Fibroblast of gingiva (primary cell): ENCODE measurements around the gene KLHL36.
"Not testable (repeated sequence)": the region's sequence is repeated elsewhere in the genome, so short reads cannot be mapped to it uniquely, and the experiment has no call there.

Source experiments
- DNase-seq: peaks from one replicate; pipeline ENCODE4 v3.0.0-alpha.2; 2011; ENCODE audit warnings: low read depth

Gene KLHL36

GRCh38 chr16:84616515-84616914 is 31.8 kb upstream of the KLHL36 start:
- DNase-seq = no peak

DNA sequence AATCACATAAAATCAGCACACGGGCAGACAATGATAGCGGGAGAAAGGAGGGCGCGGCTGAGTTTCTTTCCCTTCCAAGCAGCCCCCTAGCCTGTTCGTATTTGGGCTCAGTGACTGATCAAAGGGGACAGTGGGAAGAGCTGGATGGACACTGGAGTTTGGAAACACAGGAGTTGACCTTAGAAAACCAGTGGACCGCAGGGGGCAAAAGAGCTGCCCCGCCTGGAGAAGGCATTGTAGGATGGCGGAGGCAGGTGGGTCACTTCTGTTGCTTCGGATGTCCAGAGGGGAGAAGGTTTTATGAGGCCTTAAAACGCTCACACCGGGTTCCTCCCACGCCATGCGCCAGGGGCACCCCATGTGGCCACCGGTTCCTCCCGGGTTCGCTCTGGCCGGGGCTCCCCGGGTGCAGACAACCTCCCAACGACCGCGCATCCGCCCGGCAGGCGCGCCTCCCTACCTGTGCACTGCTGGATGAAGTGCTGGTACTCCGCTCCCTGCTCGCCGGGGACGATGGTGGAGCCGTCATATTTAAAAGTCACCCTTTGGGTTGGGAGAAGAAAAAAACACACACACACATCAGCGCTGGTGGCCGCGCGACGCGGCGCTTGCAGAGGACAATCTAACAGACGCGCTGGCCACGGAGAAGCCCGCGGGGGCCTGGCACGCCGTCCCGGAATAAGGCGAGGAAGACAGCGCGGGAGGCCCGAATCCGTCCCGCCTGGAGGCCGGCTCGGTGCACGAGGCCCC is 31.1 kb upstream of the KLHL36 start:
- DNase-seq = no peak

DNA sequence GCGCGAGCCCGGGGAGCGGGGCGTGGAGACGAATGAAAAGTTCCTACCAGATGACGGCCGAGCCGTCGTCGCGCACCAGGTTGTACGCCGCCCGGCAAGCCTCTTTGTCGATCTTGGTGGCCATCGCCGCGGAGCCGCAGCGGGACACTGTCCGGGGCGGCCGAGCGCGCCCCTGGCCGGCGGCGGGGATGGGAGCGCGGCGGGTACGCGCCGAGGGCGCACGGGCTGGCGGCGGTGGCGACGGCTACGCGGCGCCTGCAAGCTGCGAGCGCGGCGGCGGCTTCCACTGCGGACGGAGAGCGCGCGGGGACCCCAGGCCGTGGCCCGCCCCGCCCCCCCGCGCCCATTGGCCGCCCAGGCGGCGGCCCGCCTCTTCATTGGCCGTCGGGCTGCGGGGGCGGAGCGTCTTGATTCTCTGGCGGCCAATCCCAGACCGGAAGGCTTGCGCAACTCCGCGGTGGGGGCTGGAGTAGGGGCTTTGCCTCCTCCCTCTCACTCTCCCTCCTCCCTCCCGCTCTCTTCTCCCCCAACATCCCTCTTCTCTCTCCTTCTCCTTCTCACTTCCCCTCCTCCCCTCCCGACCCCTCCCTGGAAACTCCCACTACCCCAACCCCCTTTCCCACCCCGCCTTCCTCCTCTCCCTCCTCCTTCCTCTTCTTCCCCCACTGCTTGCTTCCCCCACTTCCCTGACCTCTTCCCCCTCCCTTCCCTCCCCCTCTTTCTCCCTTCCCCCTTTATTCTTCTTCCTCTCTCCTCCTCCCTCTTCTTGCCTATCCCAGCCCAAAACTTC is 30.3 kb upstream of the KLHL36 start, which contains the start of gene COTL1:
TSS of gene COTL1 (minus strand) at position 288 of the 790 bp plus-strand sequence. CDS start at position 124, 164 bp downstream.
- DNase-seq = peak; percentile 99

DNA sequence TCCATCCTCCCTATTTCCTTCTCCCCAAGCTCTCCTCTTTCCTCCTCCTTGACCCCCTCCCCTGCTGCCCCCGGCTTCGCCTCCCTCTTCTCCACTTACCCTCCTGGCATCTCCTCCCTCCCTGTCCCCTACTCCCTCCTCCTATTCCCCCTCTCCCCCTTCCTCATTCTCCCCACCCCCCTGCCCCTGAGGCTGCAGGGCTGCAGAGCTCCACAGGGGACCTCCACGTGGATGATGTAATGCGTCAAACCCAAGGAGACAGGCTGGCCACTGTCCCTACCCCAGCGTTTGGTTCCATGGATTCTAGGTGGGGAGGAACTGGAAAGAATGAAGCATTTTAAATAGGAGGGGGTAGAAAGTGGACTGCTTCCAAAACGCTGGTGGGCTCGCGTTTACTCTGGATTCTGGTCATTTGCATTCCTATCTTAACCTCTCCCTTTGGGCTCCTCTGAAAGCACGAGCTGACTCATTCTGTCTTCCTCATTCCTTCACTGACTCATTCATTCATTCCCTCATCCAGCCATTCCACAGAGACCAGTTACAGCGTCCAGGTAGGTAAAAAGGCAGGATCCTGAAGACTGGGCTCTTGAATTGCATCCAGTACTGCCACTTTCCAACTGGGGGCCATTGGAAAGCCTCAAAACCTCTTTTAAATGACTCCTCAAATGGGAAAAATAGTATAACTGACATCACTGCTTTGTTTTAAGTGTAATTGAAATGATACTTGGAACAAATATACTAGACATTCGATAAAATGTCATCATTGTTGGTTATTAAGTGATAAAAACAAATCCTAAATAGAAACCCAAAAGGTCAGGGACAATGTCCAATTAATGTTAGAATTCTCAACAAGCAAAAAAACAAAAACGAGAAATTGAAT is 29.5 kb upstream of the KLHL36 start:
- DNase-seq = peak; percentile 88

DNA sequence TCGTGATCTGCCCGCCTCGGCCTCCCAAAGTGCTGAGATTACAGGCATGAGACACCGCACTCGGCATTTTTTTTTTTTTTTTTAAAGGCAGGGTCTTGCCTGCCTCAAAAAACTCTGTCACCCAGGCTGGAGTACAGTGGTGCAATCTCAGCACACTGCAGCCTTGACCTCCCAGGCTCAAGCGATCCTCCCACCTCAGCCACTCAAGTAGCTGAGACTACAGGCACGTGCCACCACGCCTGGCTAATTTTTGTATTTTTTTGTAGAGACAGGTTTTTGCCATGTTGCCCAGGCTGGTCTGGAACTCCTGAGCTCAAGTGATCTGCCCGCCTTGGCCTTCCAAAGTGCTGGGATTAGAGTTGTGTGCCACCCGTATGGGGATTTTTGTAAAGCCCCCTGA is 27.4 kb upstream of the KLHL36 start:
- DNase-seq = not testable (repeated sequence)

GRCh38 chr16:84625556-84625955 is 22.8 kb upstream of the KLHL36 start:
- DNase-seq = no peak

DNA sequence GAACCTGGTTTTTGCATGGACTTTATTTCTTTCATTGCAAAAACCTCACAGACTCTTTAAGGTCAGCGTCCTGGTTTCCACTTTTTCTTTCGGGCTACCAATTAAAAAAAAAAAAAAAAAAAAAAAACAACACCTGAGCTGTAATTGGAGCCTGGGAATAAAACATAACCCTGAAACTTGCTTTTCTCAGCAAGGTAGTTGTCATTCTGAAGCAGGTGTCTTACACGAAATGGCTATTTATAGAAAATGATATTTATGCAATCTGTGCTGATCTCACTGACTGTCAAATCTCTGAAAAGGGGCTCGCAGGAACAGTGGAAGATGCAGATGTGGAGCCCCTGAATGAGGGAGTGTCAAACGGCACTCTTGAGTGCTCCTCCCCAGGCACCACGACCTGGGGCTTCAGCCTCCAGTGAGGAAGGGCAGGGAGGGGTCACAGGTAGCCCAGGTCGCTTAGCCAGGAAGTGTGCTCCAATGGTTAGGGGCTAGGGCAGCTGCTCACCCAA is 20.0 kb upstream of the KLHL36 start:
- no peak for DNase-seq

DNA sequence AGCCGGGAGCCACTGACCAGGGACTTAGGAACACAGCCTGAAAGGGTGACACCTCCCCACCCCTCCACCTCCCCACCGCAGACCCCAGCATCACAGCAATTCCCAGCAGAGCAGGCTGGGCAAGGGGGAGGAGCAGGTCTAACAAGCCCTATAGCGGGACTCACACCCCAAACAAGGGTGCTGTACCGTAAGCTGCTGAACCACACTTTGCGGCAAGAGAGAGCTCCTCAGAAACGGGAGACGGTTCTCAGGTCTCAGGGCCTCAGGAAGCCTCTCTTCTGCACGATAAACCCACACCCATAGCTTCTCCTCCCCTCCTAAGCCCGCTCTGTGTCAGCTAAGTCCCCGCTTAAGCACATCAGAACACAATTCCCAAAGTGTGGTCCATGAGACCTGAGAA is 18.7 kb upstream of the KLHL36 start:
- DNase-seq = no peak

DNA sequence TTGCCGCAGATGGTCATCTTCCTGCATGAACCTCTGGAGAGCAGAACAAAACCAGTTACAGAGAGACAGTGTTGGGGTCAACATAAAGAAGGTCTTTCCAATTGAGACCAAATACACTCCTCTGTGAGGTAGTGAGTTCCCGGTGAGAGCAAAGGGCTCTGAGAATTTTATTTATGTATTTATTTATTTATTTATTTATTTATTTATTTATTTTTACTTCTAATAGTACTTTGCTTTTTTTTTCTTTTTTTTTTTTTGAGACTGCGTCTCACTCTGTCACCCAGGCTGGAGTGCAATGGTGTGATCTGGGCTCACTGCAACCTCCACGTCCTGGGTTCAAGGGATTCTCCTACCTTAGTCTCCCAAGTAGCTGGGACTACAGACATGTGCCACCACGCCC is 18.3 kb upstream of the KLHL36 start:
- no peak for DNase-seq

- no peak for DNase-seq
Observed at GRCh38 chr16:84630446-84631152, 17.7 kb upstream of the KLHL36 start.

GRCh38 chr16:84631153-84631466 is 17.2 kb upstream of the KLHL36 start:
- DNase-seq = no peak

DNA sequence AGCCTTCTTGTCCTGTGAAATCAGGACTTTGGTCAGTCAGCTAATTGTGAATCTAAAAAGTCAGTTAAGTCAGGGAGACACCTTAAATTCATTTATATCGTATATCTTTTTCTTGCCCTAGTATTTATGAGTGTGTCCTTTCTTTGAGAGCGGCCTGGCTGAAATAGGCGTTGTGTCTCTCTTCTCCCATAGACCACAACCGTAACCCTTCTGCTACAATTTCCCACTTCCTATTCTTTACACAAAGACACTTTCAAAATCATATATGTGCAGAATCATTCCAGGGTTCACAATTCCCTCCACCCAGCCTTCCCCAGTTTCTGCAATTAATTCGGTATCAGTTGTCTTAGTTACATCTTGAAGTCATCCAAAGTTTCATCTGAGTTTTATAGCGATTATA is 16.4 kb upstream of the KLHL36 start:
- no peak for DNase-seq

DNA sequence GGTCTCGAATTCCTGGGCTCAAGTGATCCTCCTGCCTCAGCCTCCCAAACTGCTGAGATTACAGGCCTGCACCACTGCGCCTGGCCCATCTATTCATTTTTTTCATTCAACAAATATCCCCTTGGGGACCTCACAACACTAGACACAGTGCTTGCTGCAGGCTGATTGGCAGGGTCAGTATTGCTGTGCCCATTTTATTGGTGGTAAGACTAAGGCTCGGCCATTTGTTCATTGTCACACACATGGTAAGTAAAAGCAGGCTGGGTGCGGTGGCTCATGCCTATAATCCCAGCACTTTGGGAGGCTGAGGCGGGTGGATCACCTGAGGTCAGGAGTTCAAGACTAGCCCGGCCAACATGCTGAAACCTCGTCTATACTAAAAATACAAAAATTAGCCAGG is 15.4 kb upstream of the KLHL36 start:
- DNase-seq = not testable (repeated sequence)

DNA sequence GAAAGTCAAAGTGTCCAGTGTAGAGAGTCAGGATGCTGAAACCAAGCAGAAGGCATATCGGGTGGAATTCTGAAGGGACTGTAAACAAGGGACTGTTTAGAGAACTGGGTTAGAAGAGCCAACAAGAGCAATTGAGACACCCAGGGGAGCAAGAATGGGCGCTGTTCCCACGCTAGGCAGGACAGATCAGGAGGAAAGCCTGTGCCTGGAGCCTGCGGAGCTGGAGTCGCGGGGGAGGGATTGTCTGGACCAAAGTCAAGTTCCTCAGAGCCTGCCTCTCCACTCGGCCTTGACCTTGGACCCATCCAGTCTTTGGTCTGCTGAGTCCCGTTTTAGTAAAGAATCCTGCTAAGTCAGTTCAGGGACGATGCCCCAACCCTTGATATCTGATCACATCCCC is 14.7 kb upstream of the KLHL36 start:
- peak; percentile 93 for DNase-seq

DNA sequence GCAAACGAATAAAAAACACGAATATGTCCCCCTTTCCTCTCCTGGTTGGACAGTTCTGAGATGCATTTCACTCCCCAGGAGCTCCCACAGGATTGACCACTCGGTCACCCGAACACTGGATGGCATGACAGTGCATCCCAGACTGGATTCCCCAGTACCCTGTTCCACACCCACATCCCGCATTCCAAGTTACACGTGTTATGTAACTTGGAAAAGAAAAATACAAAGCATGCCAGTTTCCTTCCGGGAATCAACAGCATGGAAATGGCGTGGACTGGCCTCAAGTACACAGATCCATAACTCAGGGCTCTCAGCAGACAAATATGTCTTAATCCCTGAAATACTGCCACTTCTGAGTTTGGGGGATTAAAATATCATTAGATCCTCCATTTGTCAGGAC is 12.6 kb upstream of the KLHL36 start:
- no peak for DNase-seq

GRCh38 chr16:84637709-84638108 is 10.6 kb upstream of the KLHL36 start:
- no peak for DNase-seq

DNA sequence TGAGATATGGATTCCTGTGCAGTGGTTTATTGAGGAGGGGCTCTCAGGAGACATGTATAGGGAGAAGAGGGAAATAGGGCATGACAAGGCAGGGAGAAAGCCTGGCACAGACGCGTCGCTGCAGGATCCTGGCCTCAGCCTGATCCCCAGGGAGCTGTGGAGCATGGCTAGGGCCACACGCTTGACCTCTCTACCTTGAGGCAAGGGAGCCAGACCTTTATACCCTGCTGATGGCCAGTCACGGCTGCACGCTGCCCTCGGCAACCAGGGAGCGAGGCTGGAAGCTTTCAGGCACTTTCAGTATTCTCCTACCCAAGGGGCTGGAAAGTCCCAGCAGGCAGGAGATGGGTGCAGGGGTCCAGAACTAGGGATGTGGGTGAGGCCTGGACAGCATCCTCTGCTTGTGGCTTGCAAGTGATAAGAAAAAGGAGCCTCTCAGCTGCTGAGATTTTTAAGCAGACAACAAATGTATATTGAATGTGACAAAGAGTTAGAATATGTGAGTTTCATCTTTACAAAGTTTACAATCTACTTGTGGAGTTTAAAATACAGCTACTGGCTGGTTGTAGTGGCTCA is 10.0 kb upstream of the KLHL36 start:
- no peak for DNase-seq

- no peak for DNase-seq
Observed at GRCh38 chr16:84640145-84640544, 8.2 kb upstream of the KLHL36 start.

- DNase-seq = no peak
Observed at GRCh38 chr16:84641643-84642358, 6.5 kb upstream of the KLHL36 start.

GRCh38 chr16:84643180-84643583 is 5.1 kb upstream of the KLHL36 start:
- peak; percentile 92 for DNase-seq

GRCh38 chr16:84643674-84644073 is 4.6 kb upstream of the KLHL36 start:
- no peak for DNase-seq
